ENCODE results near the gene TSPAN14.

DNA sequence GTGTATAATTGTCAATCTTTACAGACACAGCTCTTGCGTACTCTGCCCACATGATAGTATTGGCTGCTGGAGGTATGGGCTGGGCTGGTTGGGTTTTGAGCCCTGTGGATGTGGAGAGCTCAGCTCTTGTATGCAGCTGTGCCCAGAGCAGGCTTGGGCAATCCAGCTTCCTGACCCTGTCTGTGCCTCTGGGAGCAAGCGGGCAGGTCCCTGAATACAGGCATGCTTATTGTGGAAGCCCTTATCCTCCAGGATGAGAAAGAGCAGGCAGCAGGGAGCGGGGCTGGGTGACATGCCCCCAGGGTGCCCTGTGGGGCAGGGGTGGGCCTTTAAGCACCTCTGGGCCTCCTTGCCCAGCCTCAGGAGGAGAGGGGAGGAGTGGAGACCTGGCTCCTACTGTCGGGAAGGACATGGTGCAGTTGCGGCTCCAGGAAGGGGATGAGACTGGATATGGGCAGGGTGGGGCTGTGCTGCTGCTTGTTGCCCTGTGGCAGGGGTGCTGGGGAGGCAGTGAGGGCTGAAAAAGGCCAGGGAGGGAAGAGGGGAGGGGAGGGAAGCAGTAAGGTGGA is 50.9 kb downstream of the TSPAN14 start:
- TF ChIP-seq, protein P1, sequence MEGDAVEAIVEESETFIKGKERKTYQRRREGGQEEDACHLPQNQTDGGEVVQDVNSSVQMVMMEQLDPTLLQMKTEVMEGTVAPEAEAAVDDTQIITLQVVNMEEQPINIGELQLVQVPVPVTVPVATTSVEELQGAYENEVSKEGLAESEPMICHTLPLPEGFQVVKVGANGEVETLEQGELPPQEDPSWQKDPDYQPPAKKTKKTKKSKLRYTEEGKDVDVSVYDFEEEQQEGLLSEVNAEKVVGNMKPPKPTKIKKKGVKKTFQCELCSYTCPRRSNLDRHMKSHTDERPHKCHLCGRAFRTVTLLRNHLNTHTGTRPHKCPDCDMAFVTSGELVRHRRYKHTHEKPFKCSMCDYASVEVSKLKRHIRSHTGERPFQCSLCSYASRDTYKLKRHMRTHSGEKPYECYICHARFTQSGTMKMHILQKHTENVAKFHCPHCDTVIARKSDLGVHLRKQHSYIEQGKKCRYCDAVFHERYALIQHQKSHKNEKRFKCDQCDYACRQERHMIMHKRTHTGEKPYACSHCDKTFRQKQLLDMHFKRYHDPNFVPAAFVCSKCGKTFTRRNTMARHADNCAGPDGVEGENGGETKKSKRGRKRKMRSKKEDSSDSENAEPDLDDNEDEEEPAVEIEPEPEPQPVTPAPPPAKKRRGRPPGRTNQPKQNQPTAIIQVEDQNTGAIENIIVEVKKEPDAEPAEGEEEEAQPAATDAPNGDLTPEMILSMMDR (IDR thresholded peaks at IDR 0.05): no peak
- TF ChIP-seq POLR2A (IDR thresholded peaks at IDR 0.05) (no peak), POLR2AphosphoS5 (IDR thresholded peaks at IDR 0.05) (no peak), EP300 (IDR thresholded peaks at IDR 0.05; ENCODE audit: low read depth) (no peak)
